Adrenal gland (tissue), 12 donors: Measurements from ENCODE around the gene GRIFIN. TPM values are rescaled to one million over a fixed set of nuclear protein-coding genes. Genes with fewer than 3 reads are reported as not detected.
A peak's percentile ranks its signal among the peaks of the same experiment; 100 is the strongest.

ENCODE experiments used
- DNase-seq, 7 donors: peaks; one replicate each; pipeline ENCODE4 v3.0.0-alpha.2; 2019 to 2020
- H3K27ac ChIP-seq, 5 donors: fragments of 200-600 bp; sonication (generic) in 4 of 5; 1 replicate in 3 of 5; 2 replicates in 2 of 5; pipeline versions ENCODE4 v1.5.1 to v1.8.0; 2016 to 2020; ENCODE audit warnings: mild to moderate bottlenecking in 1 of 5
- H3K27me3 ChIP-seq: fragments of 200-600 bp; 2 replicates; pipeline ENCODE4 v1.8.0; 2021
- H3K36me3 ChIP-seq, 2 donors: fragments of 200-600 bp; replicated peaks in 1 of 2; 1 replicate in 1 of 2; 2 replicates in 1 of 2; pipeline versions ENCODE4 v1.5.1 to v1.8.0; 2018 to 2022
- H3K4me1 ChIP-seq, 2 donors: fragments of 200-600 bp; replicated peaks in 1 of 2; 1 replicate in 1 of 2; 2 replicates in 1 of 2; pipeline versions ENCODE4 v1.5.1 to v1.8.0; 2018 to 2021
- H3K4me3 ChIP-seq, 4 donors: fragments of 200-600 bp; sonication (generic) in 3 of 4; one replicate each; pipeline ENCODE4 v1.5.1; 2016 to 2018
- H3K9me3 ChIP-seq, 3 donors: fragments of 200-600 bp; sonication (generic) in 1 of 3; replicated peaks in 1 of 3; 1 replicate in 2 of 3; 2 replicates in 1 of 3; pipeline versions ENCODE4 v1.5.1 to v1.8.0; 2016 to 2021
- CTCF ChIP-seq, 6 experiments: fragments of 450-650 bp in 4 of 6; fragments of 200-600 bp in 2 of 6; sonication (generic) in 1 of 6; IDR thresholded peaks; 1 replicate in 5 of 6; 2 replicates in 1 of 6; pipeline versions ENCODE4 v1.5.1 to v1.8.0; 2016 to 2021; ENCODE audit warnings: antibody characterized with exemption in 6 of 6, mild to moderate bottlenecking in 2 of 6, moderate library complexity in 1 of 6
- POLR2A ChIP-seq, 2 donors: fragments of 450-650 bp; IDR thresholded peaks; one replicate each; pipeline ENCODE4 v1.6.1; 2017; ENCODE audit warnings: antibody characterized with exemption in 2 of 2, mild to moderate bottlenecking in 2 of 2, moderate library complexity in 1 of 2
- WGBS, 4 donors: extraction: QIAGEN DNeasy Blood & Tissue Kit in 2 of 4; methylation state at CpG; one replicate each; pipeline versions ENCODE4 v1.1.5 to v1.1.7; 2013 to 2017; 5-methylcytosine and 5-hydroxymethylcytosine counted together
- intact Hi-C, 2 donors: fragments of 100-400 bp; cut with DNase I; formaldehyde crosslinking; loops; one replicate each; pipeline versions ENCODE4 v1.14.1 to v1.15.0; 2022 to 2023
- polyA plus RNA-seq, 3 donors: library from polyadenylated mRNA; stranded (reverse); fragments of 200-250 nt in 2 of 3; fragments of 350-450 nt in 1 of 3; fragmentation: Illumina TruSeq in 1 of 3; extraction: RNeasy Lipid Tissue Mini Kit (QIAGEN cat#74804) in 1 of 3; gene quantifications; one replicate each; pipeline ENCODE4 v1.2.3, GENCODE V29; 2013 to 2014
- total RNA-seq, 9 donors: library from RNA; depleted of rRNA in 4 of 9; stranded (reverse); fragments of >200 nt in 4 of 9; fragments of 120-200 nt in 1 of 9; fragmentation: NEBNext Ultra II Directional in 1 of 9; extraction: Animal tissue kit (Norgen Biotek cat#: 25700) in 1 of 9; gene quantifications; one replicate each; pipeline versions ENCODE4 v1.1.0 to v1.2.4, GENCODE V29; 2013 to 2023
- donor health status: healthy with polysubstance abuse.
- donor health status: Bipolar disorder and iron deficiency.
- donor health status: DM: yes; HTN: yes; CAD: no.
- donor health status: DM: no; HTN: no; CAD: no.
- donor health status: DM: no; HTN: no; CAD: no.
- donor health status: DM: yes; HTN: yes; CAD: no.

The GRIFIN gene
- total and polyA plus RNA-seq, 12 donors, result not detected

DNA sequence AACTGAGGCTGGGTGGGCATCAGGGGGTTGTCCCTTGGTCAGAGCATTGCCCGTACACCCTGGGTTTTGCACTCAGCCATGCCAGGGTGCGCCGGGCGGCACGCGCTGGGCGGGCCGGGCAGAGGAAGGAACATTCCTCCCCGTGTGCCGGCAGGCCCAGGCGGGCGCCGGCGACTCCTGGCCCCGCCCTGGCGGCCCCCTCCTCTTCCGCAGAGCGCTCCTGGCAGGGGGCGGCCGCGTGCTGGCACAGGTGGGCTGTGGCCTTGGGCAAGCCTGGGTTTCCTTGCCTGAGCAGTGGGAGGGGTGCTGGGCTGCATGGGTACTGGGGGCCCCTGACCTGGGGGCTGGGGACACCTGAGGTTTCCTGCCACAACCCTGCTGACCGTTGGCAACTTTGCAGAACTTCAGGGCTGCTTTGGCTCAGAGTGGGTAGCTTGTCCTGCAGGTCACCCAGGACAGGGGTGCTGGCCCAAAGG lies 47.3 kb upstream of the GRIFIN start:
- 0 to 36% (median 24%) methylated on average over 1 to 22 of the region's 22 CpGs; no CpG with 5 or more reads in 1 of the 4 donors for WGBS, 4 donors
- H3K9me3 ChIP-seq, result no peaks in the 10 kb centered on the region
- DNase-seq, result peak in 1 of 7 donors; percentile 29
- H3K4me1 ChIP-seq, result peaks cover 50 to 70% of the 10 kb centered on the region in 2 donors
- no peaks in the 10 kb centered on the region for H3K27me3 ChIP-seq
- peak overlapping the region in 1 of 4 donors; percentile 27 for H3K4me3 ChIP-seq
- peaks cover 0 to 23% of the 10 kb centered on the region in 2 donors for H3K36me3 ChIP-seq
- TF ChIP-seq POLR2A (IDR thresholded peaks at IDR 0.05), result no peak
- TF ChIP-seq CTCF (IDR thresholded peaks at IDR 0.05), result no peak
- intact Hi-C loops, result no loop called here
- peak overlapping the region in 4 of 5 donors; percentile 40 to 84 (median 50) for H3K27ac ChIP-seq

GRCh38 chr7:2522780-2523433 lies 46.7 kb upstream of the GRIFIN start:
- Histone ChIP-seq H3K9me3 (no peaks in the 10 kb centered on the region), H3K27me3 (no peaks in the 10 kb centered on the region), H3K27ac (peak overlapping the region in 3 of 5 donors; percentile 40 to 84 (median 58)), H3K36me3 (peaks cover 0 to 23% of the 10 kb centered on the region in 2 donors), H3K4me3 (no peak overlapping the region), H3K4me1 (peaks cover 46 to 65% of the 10 kb centered on the region in 2 donors)
- intact Hi-C loops, result no loop called here
- WGBS, 4 donors, result 48 to 69% (median 58%) methylated on average over 17 to 19 of the region's 19 CpGs
- peak in 1 of 7 donors; percentile 36 for DNase-seq
- TF ChIP-seq CTCF (IDR thresholded peaks at IDR 0.05) (no peak), POLR2A (IDR thresholded peaks at IDR 0.05) (no peak)

- WGBS, 4 donors, result 29 to 59% (median 35%) methylated on average over 9 to 17 of the region's 17 CpGs
- no peaks in the 10 kb centered on the region for H3K27me3 ChIP-seq
These were observed 45.9 kb upstream of the GRIFIN start for GRCh38 chr7:2521952-2522591.

More at GRCh38 chr7:2521952-2522591, 45.9 kb upstream of the GRIFIN start:
- Histone ChIP-seq H3K9me3 (no peaks in the 10 kb centered on the region), H3K4me1 (peaks cover 38 to 58% of the 10 kb centered on the region in 2 donors), H3K27ac (peak overlapping the region in 1 of 5 donors; percentile 84), H3K36me3 (peaks cover 0 to 19% of the 10 kb centered on the region in 2 donors), H3K4me3 (peak overlapping the region in 1 of 4 donors; percentile 71)
- intact Hi-C loops, result no loop called here
- DNase-seq, result peak in 3 of 7 donors; percentile 49 to 75 (median 66)
- no peak for TF ChIP-seq CTCF (IDR thresholded peaks at IDR 0.05)
- no peak for TF ChIP-seq POLR2A (IDR thresholded peaks at IDR 0.05)
